Activated CD4-positive, alpha-beta memory T cell treated with anti-CD3 and anti-CD28 coated beads for 36 hours (primary cell): ENCODE data around the gene STARD3. TPM values are rescaled to one million over a fixed set of nuclear protein-coding genes. Genes with fewer than 3 reads are reported as not detected.
"Not testable (repeated sequence)": the region's sequence is repeated elsewhere in the genome, so short reads cannot be mapped to it uniquely, and the experiment has no call there.

Experiments
- CTCF ChIA-PET: fragments of 350-600 bp; sonication (Branson Sonifier 250); formaldehyde crosslinking; loops from one replicate; lab custom pipeline; 2021; ENCODE audit warnings: antibody characterized with exemption, inconsistent platforms; lab: Charles Lee
- POLR2A ChIA-PET: fragments of 350-600 bp; sonication (Branson Sonifier 250); formaldehyde crosslinking; loops from one replicate; lab custom pipeline; 2021; ENCODE audit warnings: antibody characterized with exemption; lab: Charles Lee
- DNase-seq: peaks from one replicate; pipeline ENCODE4 v3.0.0-alpha.2; 2020
- H3K27ac Mint-ChIP-seq: one replicate; pipeline ENCODE4 v1.8.0; 2021; ENCODE audit warnings: mixed read lengths
- H3K27me3 Mint-ChIP-seq: one replicate; pipeline ENCODE4 v1.8.0; 2021; ENCODE audit warnings: mixed read lengths
- H3K36me3 Mint-ChIP-seq: one replicate; pipeline ENCODE4 v1.8.0; 2021; ENCODE audit warnings: mixed read lengths
- H3K4me1 Mint-ChIP-seq: one replicate; pipeline ENCODE4 v1.8.0; 2021; ENCODE audit warnings: low read depth, mixed read lengths
- H3K4me3 Mint-ChIP-seq: one replicate; pipeline ENCODE4 v1.8.0; 2021; ENCODE audit warnings: mild to moderate bottlenecking, mixed read lengths
- H3K9me3 Mint-ChIP-seq: one replicate; pipeline ENCODE4 v1.8.0; 2021; ENCODE audit warnings: mixed read lengths
- intact Hi-C: fragments of 100-400 bp; cut with micrococcal nuclease; formaldehyde crosslinking; loops from one replicate; pipeline ENCODE4 v1.15.1; 2023
- total RNA-seq, 2 experiments: library from RNA; stranded (reverse); gene quantifications; one replicate each; pipeline ENCODE4 v1.2.3, GENCODE V29; 2021

The STARD3 gene
- total RNA-seq, 2 experiments from 2014 or later: 53.6 to 60.3 TPM

DNA sequence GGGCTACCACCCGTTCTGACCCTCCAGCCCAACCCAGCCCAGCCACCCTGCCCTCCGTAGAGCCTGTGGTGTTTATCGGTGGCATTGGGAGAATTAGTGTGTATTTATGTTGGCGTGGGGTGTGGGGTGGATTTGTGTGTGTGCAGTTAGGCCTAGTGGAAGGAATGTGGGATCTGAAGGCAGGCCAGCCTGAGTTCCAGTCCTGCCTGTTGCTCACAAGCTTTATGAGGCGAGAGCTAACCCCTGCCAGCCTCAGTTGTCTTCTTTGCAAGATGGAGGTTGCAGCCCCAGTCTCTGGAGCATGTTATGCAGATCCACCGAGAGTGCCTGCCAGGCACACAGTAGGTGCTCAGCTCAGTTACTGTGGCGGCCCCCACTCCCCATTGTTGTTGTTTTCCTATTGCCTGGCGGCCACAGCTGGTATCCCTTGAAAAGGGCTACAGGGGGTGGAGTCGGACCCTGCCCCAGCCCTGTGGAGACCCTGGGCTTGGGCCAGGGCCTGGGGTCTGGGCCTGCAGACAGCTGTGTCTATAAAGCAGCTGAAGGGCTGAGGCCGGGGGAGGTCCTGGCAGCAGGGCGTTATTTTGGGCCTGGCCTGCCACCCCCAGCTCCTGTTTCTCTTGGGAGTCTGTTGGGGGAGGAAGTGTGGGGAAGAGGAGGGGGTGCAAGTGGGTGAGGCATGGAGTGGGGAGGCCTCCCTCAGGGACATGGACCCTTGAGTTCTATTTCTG, 68.0 kb downstream of the STARD3 start:
- H3K27me3 Mint-ChIP-seq: peaks cover 13% of the 10 kb centered on the region
- no peak overlapping the region for H3K4me3 Mint-ChIP-seq
- no peaks in the 10 kb centered on the region for H3K36me3 Mint-ChIP-seq
- CTCF ChIA-PET: interaction anchor here (2.1 kb wide), 1 partner anchor 25 kb away, joined by 5 read pairs; the partner anchor contains the start of gene MIEN1
- no peak overlapping the region for H3K27ac Mint-ChIP-seq
- intact Hi-C loops: no loop called here
- POLR2A ChIA-PET: no interaction called here
- DNase-seq: no peak
- H3K4me1 Mint-ChIP-seq: peaks cover 12% of the 10 kb centered on the region
- H3K9me3 Mint-ChIP-seq: no peaks in the 10 kb centered on the region

DNA sequence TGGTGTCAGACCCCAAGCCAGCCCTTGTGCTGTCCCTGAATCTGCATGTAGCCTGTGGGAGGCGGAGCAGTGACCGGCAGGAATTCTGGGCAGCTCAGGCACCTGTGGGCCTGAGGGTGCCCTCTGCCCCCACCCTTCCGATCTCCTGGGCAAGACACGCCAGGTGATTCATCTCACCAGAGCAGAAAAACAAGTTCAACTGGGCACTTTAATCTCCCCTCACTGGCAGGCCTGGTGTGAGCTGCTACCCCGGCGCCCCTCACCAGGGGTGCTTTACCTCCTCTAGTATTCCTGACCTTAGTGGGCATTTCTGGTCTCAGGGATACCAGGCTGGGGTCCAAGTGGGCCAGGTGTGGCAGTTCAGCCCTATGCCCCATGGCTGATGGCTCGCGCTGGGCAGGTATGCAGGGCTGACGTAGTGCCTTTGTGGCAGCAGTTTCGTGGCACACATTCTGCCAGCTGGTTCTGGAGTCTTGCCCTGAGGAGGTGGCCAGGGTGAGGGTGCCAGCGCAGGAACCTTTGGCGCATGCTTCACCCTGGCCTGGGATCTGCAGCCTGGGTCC, 68.9 kb downstream of the STARD3 start:
- intact Hi-C loops: no loop called here
- Mint-ChIP-seq H3K27me3 (peaks cover 11% of the 10 kb centered on the region), H3K4me3 (no peak overlapping the region), H3K9me3 (no peaks in the 10 kb centered on the region), H3K27ac (no peak overlapping the region), H3K36me3 (no peaks in the 10 kb centered on the region), H3K4me1 (peaks cover 11% of the 10 kb centered on the region)
- ChIA-PET CTCF (interaction anchor here (0.9 to 2.1 kb wide), 2 partner anchors 24 to 71 kb away, joined by 3 to 5 read pairs; partner anchors contain the start of gene MIEN1), POLR2A (no interaction called here)
- no peak for DNase-seq

DNA sequence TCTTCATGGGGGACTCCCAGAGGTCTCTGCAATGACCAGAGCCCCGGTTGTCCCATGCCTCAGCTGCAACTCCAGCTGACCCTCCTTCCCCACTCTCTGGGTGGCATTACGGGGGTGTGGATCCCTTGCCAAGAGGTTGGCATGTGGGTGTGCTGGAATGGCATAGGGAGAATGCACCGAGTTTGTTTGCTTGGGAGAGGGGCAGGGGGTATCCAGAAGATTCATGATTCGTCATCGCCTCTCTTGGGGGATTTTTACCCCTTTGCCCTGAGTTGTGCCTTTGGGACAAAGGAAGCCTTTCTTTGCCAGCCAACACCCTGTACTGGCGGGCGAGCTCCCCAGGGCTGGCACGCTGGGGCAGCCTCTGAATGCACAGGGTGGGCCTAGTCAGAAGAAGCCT, 69.4 kb downstream of the STARD3 start:
- no peak overlapping the region for H3K27ac Mint-ChIP-seq
- no peak overlapping the region for H3K4me3 Mint-ChIP-seq
- H3K36me3 Mint-ChIP-seq: no peaks in the 10 kb centered on the region
- no peak for DNase-seq
- ChIA-PET POLR2A (no interaction called here), CTCF (interaction anchor here (0.9 to 2.1 kb wide), 2 partner anchors 24 to 71 kb away, joined by 3 to 5 read pairs; partner anchors contain the start of gene MIEN1)
- peaks cover 6% of the 10 kb centered on the region for H3K27me3 Mint-ChIP-seq
- H3K4me1 Mint-ChIP-seq: peaks cover 9% of the 10 kb centered on the region
- H3K9me3 Mint-ChIP-seq: no peaks in the 10 kb centered on the region
- intact Hi-C loops: no loop called here

DNA sequence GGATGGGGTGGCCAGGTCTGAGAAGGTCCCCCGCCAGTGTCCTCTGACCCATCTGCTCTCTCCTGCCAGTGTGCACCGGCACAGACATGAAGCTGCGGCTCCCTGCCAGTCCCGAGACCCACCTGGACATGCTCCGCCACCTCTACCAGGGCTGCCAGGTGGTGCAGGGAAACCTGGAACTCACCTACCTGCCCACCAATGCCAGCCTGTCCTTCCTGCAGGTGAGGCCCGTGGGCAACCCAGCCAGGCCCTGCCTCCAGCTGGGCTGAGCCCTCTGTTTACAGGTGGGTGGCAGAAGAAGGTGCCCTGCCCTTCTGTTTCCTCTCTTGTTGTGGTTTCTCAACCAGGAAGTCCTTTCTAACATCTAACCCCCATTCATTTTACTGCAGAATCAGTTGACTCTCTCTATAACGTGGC, 70.0 kb downstream of the STARD3 start:
- Mint-ChIP-seq H3K4me3 (no peak overlapping the region), H3K36me3 (no peaks in the 10 kb centered on the region), H3K27me3 (peaks cover under 1% of the 10 kb centered on the region), H3K4me1 (peaks cover 9% of the 10 kb centered on the region), H3K27ac (no peak overlapping the region), H3K9me3 (no peaks in the 10 kb centered on the region)
- CTCF ChIA-PET: no interaction called here
- POLR2A ChIA-PET: no interaction called here
- intact Hi-C loops: no loop called here
- peak; percentile 17 for DNase-seq

DNA sequence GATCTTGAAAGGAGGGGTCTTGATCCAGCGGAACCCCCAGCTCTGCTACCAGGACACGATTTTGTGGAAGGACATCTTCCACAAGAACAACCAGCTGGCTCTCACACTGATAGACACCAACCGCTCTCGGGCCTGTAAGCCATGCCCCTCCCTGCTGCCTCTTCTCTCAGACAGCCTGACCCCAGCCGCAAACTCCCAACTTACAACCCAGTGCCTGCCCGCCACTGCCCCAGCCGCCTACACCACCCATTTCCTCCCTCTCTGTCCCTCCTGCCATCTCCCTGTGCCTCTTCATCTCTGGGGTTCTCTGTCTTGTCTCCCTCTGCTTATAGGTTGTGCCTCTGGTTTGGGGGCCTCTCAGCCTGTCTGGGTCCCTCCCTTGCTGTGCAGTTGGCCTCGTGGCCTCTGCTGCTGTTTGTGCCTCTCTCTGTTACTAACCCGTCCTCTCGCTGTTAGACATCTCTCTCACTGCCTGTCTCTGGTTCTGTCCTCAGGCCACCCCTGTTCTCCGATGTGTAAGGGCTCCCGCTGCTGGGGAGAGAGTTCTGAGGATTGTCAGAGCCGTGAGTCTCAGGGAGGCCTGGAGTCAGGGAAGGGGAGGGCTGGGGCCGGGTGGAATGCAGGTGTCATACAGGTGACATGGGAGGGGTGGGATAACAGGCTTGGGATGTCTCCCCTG, 72.5 kb downstream of the STARD3 start:
- H3K4me1 Mint-ChIP-seq: peaks cover 9% of the 10 kb centered on the region
- DNase-seq: no peak
- intact Hi-C loops: no loop called here
- no peak overlapping the region for H3K4me3 Mint-ChIP-seq
- H3K27ac Mint-ChIP-seq: no peak overlapping the region
- ChIA-PET CTCF (interaction anchor here (1.3 kb wide), 1 partner anchor 21 kb away, joined by 4 read pairs; the partner anchor contains the start of gene MIEN1), POLR2A (no interaction called here)
- H3K27me3 Mint-ChIP-seq: no peaks in the 10 kb centered on the region
- H3K36me3 Mint-ChIP-seq: no peaks in the 10 kb centered on the region
- no peaks in the 10 kb centered on the region for H3K9me3 Mint-ChIP-seq

DNA sequence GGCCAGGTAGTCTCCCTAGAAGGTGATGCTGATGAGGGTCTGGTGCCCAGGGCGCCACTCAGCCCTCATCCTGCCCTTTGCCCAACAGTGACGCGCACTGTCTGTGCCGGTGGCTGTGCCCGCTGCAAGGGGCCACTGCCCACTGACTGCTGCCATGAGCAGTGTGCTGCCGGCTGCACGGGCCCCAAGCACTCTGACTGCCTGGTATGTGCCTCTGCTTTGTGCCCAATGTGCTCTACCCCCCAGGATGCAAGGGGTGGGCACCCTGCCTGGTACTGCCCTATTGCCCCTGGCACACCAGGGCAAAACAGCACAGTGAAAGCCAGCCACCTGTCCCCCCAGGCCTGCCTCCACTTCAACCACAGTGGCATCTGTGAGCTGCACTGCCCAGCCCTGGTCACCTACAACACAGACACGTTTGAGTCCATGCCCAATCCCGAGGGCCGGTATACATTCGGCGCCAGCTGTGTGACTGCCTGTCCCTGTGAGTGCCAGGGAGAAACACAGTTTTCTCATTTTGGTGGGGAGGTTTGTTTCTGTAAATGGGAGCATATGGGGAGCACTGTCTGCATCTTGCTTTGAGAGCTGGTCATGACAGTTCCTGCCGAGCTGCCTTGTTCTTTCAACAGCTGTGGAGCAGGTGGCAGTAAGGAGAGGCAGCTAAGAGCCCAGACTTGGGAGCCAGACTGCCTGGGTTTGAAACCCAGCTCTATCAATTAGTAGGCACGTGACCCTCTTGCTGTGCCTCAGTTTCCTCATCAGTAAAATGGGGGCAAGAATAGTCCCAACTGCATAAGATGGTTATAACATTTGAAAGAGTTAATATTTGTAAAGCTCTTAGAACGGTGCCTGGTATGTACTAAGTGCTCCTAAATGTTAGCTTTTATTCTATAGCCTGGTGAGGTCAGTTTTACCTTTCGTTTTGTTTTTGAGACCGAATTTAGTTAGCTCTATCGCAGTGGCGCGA, 73.3 kb downstream of the STARD3 start:
- H3K27ac Mint-ChIP-seq: no peak overlapping the region

DNA sequence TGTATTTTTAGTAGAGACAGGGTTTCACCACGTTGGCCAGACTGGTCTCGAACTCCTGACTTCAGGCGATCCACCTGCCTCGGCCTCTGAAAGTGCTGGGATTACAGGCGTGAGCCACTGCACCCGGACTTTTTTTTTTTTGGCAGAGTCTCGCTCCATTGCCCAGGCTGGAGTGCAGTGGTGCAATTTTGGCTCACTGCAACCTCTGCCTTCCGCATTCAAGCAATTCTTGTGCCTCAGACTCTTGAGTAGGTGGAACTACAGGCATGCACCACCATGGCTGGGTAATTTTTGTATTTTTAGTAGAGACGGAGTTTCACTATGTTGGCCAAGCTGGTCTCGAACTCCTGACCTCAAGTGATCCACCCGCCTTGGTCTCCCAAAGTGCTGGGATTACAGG, 74.1 kb downstream of the STARD3 start:
- H3K27me3 Mint-ChIP-seq, H3K4me3 Mint-ChIP-seq, H3K9me3 Mint-ChIP-seq, DNase-seq, H3K36me3 Mint-ChIP-seq, H3K4me1 Mint-ChIP-seq, intact Hi-C loops, POLR2A ChIA-PET, H3K27ac Mint-ChIP-seq: not testable (repeated sequence)
- CTCF ChIA-PET: interaction anchor here (1.1 to 1.3 kb wide), 2 partner anchors 19 to 57 kb away, joined by 3 read pairs; partner anchors contain the start of gene MIEN1

More for the DNA sequence above, 73.3 kb downstream of the STARD3 start:
- DNase-seq: no peak
- Mint-ChIP-seq H3K36me3 (no peaks in the 10 kb centered on the region), H3K4me1 (peaks cover 9% of the 10 kb centered on the region), H3K27me3 (no peaks in the 10 kb centered on the region), H3K4me3 (no peak overlapping the region), H3K9me3 (no peaks in the 10 kb centered on the region)
- CTCF ChIA-PET: interaction anchor here (1.1 to 1.3 kb wide), 2 partner anchors 20 to 56 kb away, joined by 3 read pairs; partner anchors contain the start of gene MIEN1
- intact Hi-C loops: no loop called here
- POLR2A ChIA-PET: no interaction called here

DNA sequence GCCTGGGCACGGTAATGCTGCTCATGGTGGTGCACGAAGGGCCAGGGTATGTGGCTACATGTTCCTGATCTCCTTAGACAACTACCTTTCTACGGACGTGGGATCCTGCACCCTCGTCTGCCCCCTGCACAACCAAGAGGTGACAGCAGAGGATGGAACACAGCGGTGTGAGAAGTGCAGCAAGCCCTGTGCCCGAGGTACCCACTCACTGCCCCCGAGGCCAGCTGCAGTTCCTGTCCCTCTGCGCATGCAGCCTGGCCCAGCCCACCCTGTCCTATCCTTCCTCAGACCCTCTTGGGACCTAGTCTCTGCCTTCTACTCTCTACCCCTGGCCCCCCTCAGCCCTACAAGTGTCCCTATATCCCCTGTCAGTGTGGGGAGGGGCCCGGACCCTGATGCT, 74.9 kb downstream of the STARD3 start:
- ChIA-PET POLR2A (no interaction called here), CTCF (no interaction called here)
- no peak for DNase-seq
- H3K36me3 Mint-ChIP-seq: no peaks in the 10 kb centered on the region
- intact Hi-C loops: no loop called here
- H3K4me3 Mint-ChIP-seq: no peak overlapping the region
- H3K9me3 Mint-ChIP-seq: no peaks in the 10 kb centered on the region
- no peaks in the 10 kb centered on the region for H3K27me3 Mint-ChIP-seq
- H3K4me1 Mint-ChIP-seq: peaks cover 7% of the 10 kb centered on the region
- no peak overlapping the region for H3K27ac Mint-ChIP-seq

Other genes starting within 250 kb of the STARD3 start
- 10 to 100 TPM; 17.4 to 18.3 TPM for gene FBXL20, start 235.5 kb upstream of the STARD3 start, total RNA-seq
- gene MED1, start 185.9 kb upstream of the STARD3 start, total RNA-seq: 10 to 100 TPM; 58.9 to 59.7 TPM
- gene CDK12, start 175.7 kb upstream of the STARD3 start, total RNA-seq: 10 to 100 TPM; 55.8 to 57.4 TPM
- not detected for gene NEUROD2, start 29.2 kb upstream of the STARD3 start, total RNA-seq
- not detected for gene PPP1R1B, start 10.2 kb upstream of the STARD3 start, total RNA-seq
- gene TCAP, start 28.2 kb downstream of the STARD3 start, total RNA-seq: under 1 TPM; 0.80 to 0.90 TPM
- gene PNMT, start 31.3 kb downstream of the STARD3 start, total RNA-seq: not detected
- 1 to 10 TPM; 8.3 to 8.6 TPM for gene PGAP3, start 50.9 kb downstream of the STARD3 start, total RNA-seq
- 1 to 10 TPM; 5.9 to 6.3 TPM for gene ERBB2, start 62.9 kb downstream of the STARD3 start, total RNA-seq
- gene MIEN1, start 93.4 kb downstream of the STARD3 start, total RNA-seq: 10 to 100 TPM; 41.0 to 43.8 TPM
- gene GRB7, start 100.8 kb downstream of the STARD3 start, total RNA-seq: 1 to 10 TPM in 1 of 2 experiments, under 1 TPM in 1; 0.34 to 1.2 TPM
- 10 to 100 TPM; 51.2 to 52.0 TPM for gene IKZF3, start 227.2 kb downstream of the STARD3 start, total RNA-seq
- 1 to 10 TPM in 1 of 2 experiments, under 1 TPM in 1; 0.61 to 1.0 TPM for gene ZPBP2, start 231.1 kb downstream of the STARD3 start, total RNA-seq